ENCODE results near the gene AUTS2. TPM values are rescaled to one million over a fixed set of nuclear protein-coding genes. Genes with fewer than 3 reads are reported as not detected.

Gene AUTS2
- total and polyA plus RNA-seq, 4 donors = 4.9 to 24.4 (median 7.0) TPM

DNA sequence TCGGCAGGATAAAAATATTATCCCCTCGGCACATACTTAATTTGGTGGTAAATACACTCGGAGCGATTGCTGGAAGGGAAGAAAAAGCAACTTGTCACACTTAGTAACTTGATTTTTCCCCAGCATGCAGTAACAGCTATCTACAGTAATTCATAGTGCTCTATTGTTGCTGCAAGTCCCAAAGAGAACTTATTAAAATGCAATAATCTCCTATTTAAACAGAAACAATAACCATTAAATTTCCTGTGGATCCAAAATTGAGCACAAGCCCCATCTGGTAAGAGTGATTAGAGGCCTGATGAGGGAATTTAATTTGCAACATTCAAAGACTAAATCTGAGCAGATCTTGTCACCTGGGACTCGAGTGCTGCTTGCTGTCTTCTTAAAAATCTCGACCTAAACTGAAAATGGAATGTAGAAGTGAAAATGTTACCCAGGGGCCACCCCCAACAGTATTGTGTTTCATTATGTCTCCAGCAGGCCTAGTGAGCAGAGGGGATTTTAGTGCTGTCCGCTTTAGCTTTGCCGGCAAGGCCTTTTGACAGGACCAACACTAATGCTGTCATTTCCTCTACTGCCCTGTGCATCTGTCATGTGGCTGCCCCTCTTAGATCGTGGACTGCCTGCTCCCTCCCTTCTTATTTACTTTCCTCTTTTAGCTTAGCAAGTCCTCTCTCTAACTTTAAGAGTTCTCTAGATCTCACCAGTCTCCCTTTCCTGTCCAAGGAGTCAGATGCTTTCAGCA, 639.7 kb downstream of the AUTS2 start:
- DNase-seq (ENCODE audit: low spot score) = no peak
- H3K4me3 ChIP-seq (ENCODE audit: low read depth in 1 of 3, low read length in 3 of 3) = no peak overlapping the region
- H3K27me3 ChIP-seq (ENCODE audit: control insufficient read depth in 4 of 4, insufficient read depth in 4 of 4, low read length in 3 of 4) = no peaks in the 10 kb centered on the region
- TF ChIP-seq JUND (IDR thresholded peaks at IDR 0.05) (no peak), FOXA1 (IDR thresholded peaks at IDR 0.05) (no peak), YY1 (IDR thresholded peaks at IDR 0.05) (no peak), SP1 (IDR thresholded peaks at IDR 0.05) (no peak), HNF4A (conservative IDR thresholded peaks at IDR 0.05) (no peak), RXRA (IDR thresholded peaks at IDR 0.05) (no peak), HNF4G (IDR thresholded peaks at IDR 0.05) (no peak), GABPA (IDR thresholded peaks at IDR 0.05 in 1 of 2, conservative IDR thresholded peaks at IDR 0.05 in 1 of 2) (no peak)
- TF ChIP-seq, protein P1, sequence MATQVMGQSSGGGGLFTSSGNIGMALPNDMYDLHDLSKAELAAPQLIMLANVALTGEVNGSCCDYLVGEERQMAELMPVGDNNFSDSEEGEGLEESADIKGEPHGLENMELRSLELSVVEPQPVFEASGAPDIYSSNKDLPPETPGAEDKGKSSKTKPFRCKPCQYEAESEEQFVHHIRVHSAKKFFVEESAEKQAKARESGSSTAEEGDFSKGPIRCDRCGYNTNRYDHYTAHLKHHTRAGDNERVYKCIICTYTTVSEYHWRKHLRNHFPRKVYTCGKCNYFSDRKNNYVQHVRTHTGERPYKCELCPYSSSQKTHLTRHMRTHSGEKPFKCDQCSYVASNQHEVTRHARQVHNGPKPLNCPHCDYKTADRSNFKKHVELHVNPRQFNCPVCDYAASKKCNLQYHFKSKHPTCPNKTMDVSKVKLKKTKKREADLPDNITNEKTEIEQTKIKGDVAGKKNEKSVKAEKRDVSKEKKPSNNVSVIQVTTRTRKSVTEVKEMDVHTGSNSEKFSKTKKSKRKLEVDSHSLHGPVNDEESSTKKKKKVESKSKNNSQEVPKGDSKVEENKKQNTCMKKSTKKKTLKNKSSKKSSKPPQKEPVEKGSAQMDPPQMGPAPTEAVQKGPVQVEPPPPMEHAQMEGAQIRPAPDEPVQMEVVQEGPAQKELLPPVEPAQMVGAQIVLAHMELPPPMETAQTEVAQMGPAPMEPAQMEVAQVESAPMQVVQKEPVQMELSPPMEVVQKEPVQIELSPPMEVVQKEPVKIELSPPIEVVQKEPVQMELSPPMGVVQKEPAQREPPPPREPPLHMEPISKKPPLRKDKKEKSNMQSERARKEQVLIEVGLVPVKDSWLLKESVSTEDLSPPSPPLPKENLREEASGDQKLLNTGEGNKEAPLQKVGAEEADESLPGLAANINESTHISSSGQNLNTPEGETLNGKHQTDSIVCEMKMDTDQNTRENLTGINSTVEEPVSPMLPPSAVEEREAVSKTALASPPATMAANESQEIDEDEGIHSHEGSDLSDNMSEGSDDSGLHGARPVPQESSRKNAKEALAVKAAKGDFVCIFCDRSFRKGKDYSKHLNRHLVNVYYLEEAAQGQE (IDR thresholded peaks at IDR 0.05) = no peak
- TF ChIP-seq, protein P2, sequence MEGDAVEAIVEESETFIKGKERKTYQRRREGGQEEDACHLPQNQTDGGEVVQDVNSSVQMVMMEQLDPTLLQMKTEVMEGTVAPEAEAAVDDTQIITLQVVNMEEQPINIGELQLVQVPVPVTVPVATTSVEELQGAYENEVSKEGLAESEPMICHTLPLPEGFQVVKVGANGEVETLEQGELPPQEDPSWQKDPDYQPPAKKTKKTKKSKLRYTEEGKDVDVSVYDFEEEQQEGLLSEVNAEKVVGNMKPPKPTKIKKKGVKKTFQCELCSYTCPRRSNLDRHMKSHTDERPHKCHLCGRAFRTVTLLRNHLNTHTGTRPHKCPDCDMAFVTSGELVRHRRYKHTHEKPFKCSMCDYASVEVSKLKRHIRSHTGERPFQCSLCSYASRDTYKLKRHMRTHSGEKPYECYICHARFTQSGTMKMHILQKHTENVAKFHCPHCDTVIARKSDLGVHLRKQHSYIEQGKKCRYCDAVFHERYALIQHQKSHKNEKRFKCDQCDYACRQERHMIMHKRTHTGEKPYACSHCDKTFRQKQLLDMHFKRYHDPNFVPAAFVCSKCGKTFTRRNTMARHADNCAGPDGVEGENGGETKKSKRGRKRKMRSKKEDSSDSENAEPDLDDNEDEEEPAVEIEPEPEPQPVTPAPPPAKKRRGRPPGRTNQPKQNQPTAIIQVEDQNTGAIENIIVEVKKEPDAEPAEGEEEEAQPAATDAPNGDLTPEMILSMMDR (IDR thresholded peaks at IDR 0.05; ENCODE audit: low read depth, low read length, missing input control) = no peak
- TF ChIP-seq, protein P3, sequence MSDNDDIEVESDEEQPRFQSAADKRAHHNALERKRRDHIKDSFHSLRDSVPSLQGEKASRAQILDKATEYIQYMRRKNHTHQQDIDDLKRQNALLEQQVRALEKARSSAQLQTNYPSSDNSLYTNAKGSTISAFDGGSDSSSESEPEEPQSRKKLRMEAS (IDR thresholded peaks at IDR 0.05) = no peak
- WGBS = 82% methylated on average over 9 of the region's 9 CpGs
- H3K9me3 ChIP-seq (ENCODE audit: control insufficient read depth in 4 of 4, low read length in 3 of 4) = no peaks in the 10 kb centered on the region
- no peak overlapping the region for H3K27ac ChIP-seq (ENCODE audit: low read depth in 1 of 2, low read length in 2 of 2)
- no peaks in the 10 kb centered on the region for H3K4me1 ChIP-seq (ENCODE audit: control insufficient read depth in 4 of 4, insufficient read depth in 4 of 4, low read length in 3 of 4)
- H3K36me3 ChIP-seq (ENCODE audit: control insufficient read depth in 4 of 4, insufficient read depth in 3 of 4, low read depth in 1 of 4, low read length in 3 of 4) = no peaks in the 10 kb centered on the region
- no peak overlapping the region for H3K9ac ChIP-seq (ENCODE audit: low read depth in 1 of 2, low read length in 2 of 2)

DNA sequence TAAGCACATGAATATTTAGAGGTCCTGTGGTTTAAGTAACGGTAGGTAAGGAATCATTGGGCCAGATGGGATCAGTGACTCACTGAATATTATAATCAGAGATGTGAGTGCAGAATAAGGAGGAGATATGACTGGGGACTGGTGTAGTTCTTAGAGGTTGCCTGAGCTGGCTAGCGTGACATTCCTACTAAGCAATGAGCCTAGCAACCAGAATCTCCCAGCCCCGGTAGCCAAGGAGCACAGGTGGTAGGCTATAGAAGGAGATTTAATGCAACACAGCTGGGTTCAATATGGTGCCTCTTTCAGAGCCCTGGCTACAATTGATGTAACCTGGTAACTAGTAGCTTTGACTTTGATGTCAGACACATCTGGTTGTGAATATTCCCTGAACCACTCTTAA, 641.6 kb downstream of the AUTS2 start:
- H3K27me3 ChIP-seq (ENCODE audit: control insufficient read depth in 4 of 4, insufficient read depth in 4 of 4, low read length in 3 of 4) = no peaks in the 10 kb centered on the region
- no peak overlapping the region for H3K4me3 ChIP-seq (ENCODE audit: low read depth in 1 of 3, low read length in 3 of 3)
- no peak overlapping the region for H3K9ac ChIP-seq (ENCODE audit: low read depth in 1 of 2, low read length in 2 of 2)
- 96% methylated on average over 3 of the region's 3 CpGs for WGBS
- H3K36me3 ChIP-seq (ENCODE audit: control insufficient read depth in 4 of 4, insufficient read depth in 3 of 4, low read depth in 1 of 4, low read length in 3 of 4) = no peaks in the 10 kb centered on the region
- H3K4me1 ChIP-seq (ENCODE audit: control insufficient read depth in 4 of 4, insufficient read depth in 4 of 4, low read length in 3 of 4) = no peaks in the 10 kb centered on the region
- no peak overlapping the region for H3K27ac ChIP-seq (ENCODE audit: low read depth in 1 of 2, low read length in 2 of 2)
- no peak for DNase-seq (ENCODE audit: low spot score)
- no peaks in the 10 kb centered on the region for H3K9me3 ChIP-seq (ENCODE audit: control insufficient read depth in 4 of 4, low read length in 3 of 4)
- no peak for TF ChIP-seq YY1 (IDR thresholded peaks at IDR 0.05)
- no peak for TF ChIP-seq HNF4A (conservative IDR thresholded peaks at IDR 0.05)
- TF ChIP-seq, protein P4, sequence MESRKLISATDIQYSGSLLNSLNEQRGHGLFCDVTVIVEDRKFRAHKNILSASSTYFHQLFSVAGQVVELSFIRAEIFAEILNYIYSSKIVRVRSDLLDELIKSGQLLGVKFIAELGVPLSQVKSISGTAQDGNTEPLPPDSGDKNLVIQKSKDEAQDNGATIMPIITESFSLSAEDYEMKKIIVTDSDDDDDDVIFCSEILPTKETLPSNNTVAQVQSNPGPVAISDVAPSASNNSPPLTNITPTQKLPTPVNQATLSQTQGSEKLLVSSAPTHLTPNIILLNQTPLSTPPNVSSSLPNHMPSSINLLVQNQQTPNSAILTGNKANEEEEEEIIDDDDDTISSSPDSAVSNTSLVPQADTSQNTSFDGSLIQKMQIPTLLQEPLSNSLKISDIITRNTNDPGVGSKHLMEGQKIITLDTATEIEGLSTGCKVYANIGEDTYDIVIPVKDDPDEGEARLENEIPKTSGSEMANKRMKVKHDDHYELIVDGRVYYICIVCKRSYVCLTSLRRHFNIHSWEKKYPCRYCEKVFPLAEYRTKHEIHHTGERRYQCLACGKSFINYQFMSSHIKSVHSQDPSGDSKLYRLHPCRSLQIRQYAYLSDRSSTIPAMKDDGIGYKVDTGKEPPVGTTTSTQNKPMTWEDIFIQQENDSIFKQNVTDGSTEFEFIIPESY (IDR thresholded peaks at IDR 0.05) = no peak
- no peak for TF ChIP-seq FOXA1 (IDR thresholded peaks at IDR 0.05)
- TF ChIP-seq, protein P1 (IDR thresholded peaks at IDR 0.05) = no peak
- TF ChIP-seq, protein P2 (IDR thresholded peaks at IDR 0.05; ENCODE audit: low read depth, low read length, missing input control) = no peak
- TF ChIP-seq HNF4G (IDR thresholded peaks at IDR 0.05) = no peak
- TF ChIP-seq SP1 (IDR thresholded peaks at IDR 0.05) = no peak
- no peak for TF ChIP-seq TAF1 (conservative IDR thresholded peaks at IDR 0.05)
- TF ChIP-seq, protein P3 (IDR thresholded peaks at IDR 0.05) = no peak
- no peak for TF ChIP-seq EGR1 (IDR thresholded peaks at IDR 0.05; ENCODE audit: low read depth in 2 of 2)
- no peak for TF ChIP-seq RAD21 (IDR thresholded peaks at IDR 0.05)
- no peak for TF ChIP-seq JUND (IDR thresholded peaks at IDR 0.05)
